Neural crest cell (in vitro differentiated cells): ENCODE results near the gene FHOD3. TPM values are rescaled to one million over a fixed set of nuclear protein-coding genes. Genes with fewer than 3 reads are reported as not detected.

ENCODE experiments used
- DNase-seq: peaks from one replicate; pipeline ENCODE4 v3.0.0; 2021; ENCODE audit warnings: low read depth, mixed read lengths, low spot score
- H3K27ac Mint-ChIP-seq: one replicate; pipeline ENCODE4 v1.8.0; 2021; ENCODE audit warnings: mild to moderate bottlenecking, mixed read lengths; ENCODE audit not compliant: unreplicated experiment
- H3K27me3 Mint-ChIP-seq: 2 replicates; pipeline ENCODE4 v1.8.0; 2021; ENCODE audit warnings: low read depth, mild to moderate bottlenecking, mixed read lengths
- H3K36me3 Mint-ChIP-seq: 2 replicates; pipeline ENCODE4 v1.8.0; 2021; ENCODE audit warnings: low read depth, mild to moderate bottlenecking, mixed read lengths
- H3K4me1 Mint-ChIP-seq: 2 replicates; pipeline ENCODE4 v1.8.0; 2021; ENCODE audit warnings: mixed read lengths
- H3K4me3 Mint-ChIP-seq: one replicate; pipeline ENCODE4 v1.8.0; 2021; ENCODE audit warnings: mild to moderate bottlenecking, mixed read lengths
- H3K9me3 Mint-ChIP-seq: 2 replicates; pipeline ENCODE4 v1.8.0; 2021; ENCODE audit warnings: mixed read lengths
- CTCF ChIP-seq: fragments of 200-600 bp; sonication (generic); conservative IDR thresholded peaks from 2 replicates; pipeline ENCODE4 v1.5.0; 2021; ENCODE audit warnings: antibody characterized with exemption, mild to moderate bottlenecking
- total RNA-seq: library from RNA; stranded (reverse); gene quantifications from 2 replicates; pipeline ENCODE4 v1.2.1, GENCODE V29; 2021

The FHOD3 gene
- total RNA-seq, 1 donor from 2014 or later, result 28.6 TPM

GRCh38 chr18:36488131-36488530, 190.6 kb downstream of the FHOD3 start:
- Mint-ChIP-seq H3K27me3 (no peaks in the 10 kb centered on the region), H3K36me3 (peaks cover 6% of the 10 kb centered on the region), H3K9me3 (peaks cover 4% of the 10 kb centered on the region), H3K4me1 (peaks cover 24% of the 10 kb centered on the region), H3K27ac (no peak overlapping the region), H3K4me3 (no peak overlapping the region)
- no peak for DNase-seq
- no peak for TF ChIP-seq CTCF

GRCh38 chr18:36490897-36491296, 193.4 kb downstream of the FHOD3 start:
- Mint-ChIP-seq H3K4me1 (peaks cover 42% of the 10 kb centered on the region), H3K27me3 (no peaks in the 10 kb centered on the region), H3K4me3 (no peak overlapping the region), H3K9me3 (peaks cover 4% of the 10 kb centered on the region), H3K36me3 (peaks cover 5% of the 10 kb centered on the region), H3K27ac (no peak overlapping the region)
- DNase-seq, result no peak
- no peak for TF ChIP-seq CTCF

GRCh38 chr18:36492604-36493329, 195.3 kb downstream of the FHOD3 start:
- Mint-ChIP-seq H3K4me3 (no peak overlapping the region), H3K36me3 (peaks cover 3% of the 10 kb centered on the region), H3K27ac (no peak overlapping the region), H3K4me1 (peaks cover 30% of the 10 kb centered on the region), H3K9me3 (peaks cover 4% of the 10 kb centered on the region), H3K27me3 (no peaks in the 10 kb centered on the region)
- DNase-seq, result no peak
- TF ChIP-seq CTCF, result no peak

GRCh38 chr18:36493349-36494159, 196.0 kb downstream of the FHOD3 start:
- DNase-seq, result no peak
- Mint-ChIP-seq H3K9me3 (peaks cover 4% of the 10 kb centered on the region), H3K4me1 (peaks cover 26% of the 10 kb centered on the region), H3K4me3 (no peak overlapping the region), H3K27ac (peak overlapping the region; percentile 47), H3K36me3 (peaks cover 2% of the 10 kb centered on the region), H3K27me3 (no peaks in the 10 kb centered on the region)
- TF ChIP-seq CTCF, result no peak

GRCh38 chr18:36494160-36494437, 196.6 kb downstream of the FHOD3 start:
- H3K27me3 Mint-ChIP-seq, result no peaks in the 10 kb centered on the region
- H3K4me3 Mint-ChIP-seq, result no peak overlapping the region
- H3K27ac Mint-ChIP-seq, result peak overlapping the region; percentile 47
- H3K36me3 Mint-ChIP-seq, result no peaks in the 10 kb centered on the region
- peaks cover 4% of the 10 kb centered on the region for H3K9me3 Mint-ChIP-seq
- no peak for DNase-seq
- H3K4me1 Mint-ChIP-seq, result peaks cover 26% of the 10 kb centered on the region
- TF ChIP-seq CTCF, result no peak
